Measurements from ENCODE around the gene DRC1. TPM values are rescaled to one million over a fixed set of nuclear protein-coding genes. Genes with fewer than 3 reads are reported as not detected.

DRC1 gene
- polyA plus RNA-seq, 1 of the 3 experiments (the other 2 are of a cell fraction), result 0.18 TPM

DNA sequence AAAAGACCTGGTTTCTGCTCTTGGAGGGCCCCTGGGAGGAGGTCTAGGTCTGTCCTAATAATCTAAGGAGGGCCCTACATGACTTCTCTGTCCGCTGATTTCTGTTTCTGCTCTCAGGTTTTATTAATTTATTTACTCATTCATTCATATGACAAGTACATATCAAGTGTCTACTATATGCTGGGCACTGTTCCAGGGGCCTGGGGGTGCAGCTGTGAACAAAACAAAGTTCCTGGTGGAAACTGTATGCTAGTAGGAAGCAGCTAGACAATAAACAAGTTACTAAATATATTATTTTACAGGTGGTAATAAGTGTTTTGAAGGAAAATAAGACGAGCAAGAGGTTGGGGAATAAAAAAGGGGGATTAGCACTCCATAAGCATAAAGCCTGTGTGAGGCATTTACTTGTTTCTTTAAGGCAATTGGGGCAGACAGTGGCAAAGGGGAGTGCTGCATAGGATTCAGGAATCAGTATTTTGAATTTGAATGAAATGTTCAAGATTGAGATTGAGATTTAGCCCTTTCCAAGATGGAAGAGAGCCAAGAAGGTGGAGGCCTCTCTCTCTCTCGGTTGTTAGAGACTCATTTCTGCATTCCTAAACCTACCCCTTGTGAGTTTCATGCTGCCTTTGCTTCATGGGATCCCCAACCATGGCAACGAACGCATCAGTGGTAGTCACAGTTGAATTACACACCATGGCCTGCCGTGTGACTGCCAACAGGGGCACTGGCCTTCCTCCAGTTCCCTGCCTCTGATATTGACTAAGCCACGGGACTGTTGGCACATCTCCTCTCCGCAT lies 28.3 kb downstream of the DRC1 start:
- Histone ChIP-seq H4K20me1 (ENCODE audit: insufficient read depth) (no peaks in the 10 kb centered on the region), H3K4me3 (ENCODE audit: low read depth in 2 of 2, low read length in 1 of 2) (no peak overlapping the region), H3K9me2 (no peaks in the 10 kb centered on the region), H3K79me2 (ENCODE audit: insufficient read depth) (no peaks in the 10 kb centered on the region), H3K4me1 (ENCODE audit: control insufficient read depth in 1 of 2, insufficient read depth in 2 of 2, low read depth in 1 of 2, low read length in 1 of 2) (no peaks in the 10 kb centered on the region; a peak in 2 of 4 replicates), H3K4me2 (no peak overlapping the region), H3K9me3 (no peaks in the 10 kb centered on the region), H2AFZ (ENCODE audit: low read depth) (no peak overlapping the region), H3K27me3 (ENCODE audit: insufficient read depth) (no peaks in the 10 kb centered on the region), H3K9ac (no peak overlapping the region), H3F3A (replicated peaks; ENCODE audit: insufficient read depth) (no peaks in the 10 kb centered on the region), H3K27ac (ENCODE audit: low read depth in 2 of 2, low read length in 1 of 2) (no peak overlapping the region), H3K36me3 (replicated peaks in 1 of 2; ENCODE audit: control insufficient read depth in 1 of 2, insufficient read depth in 2 of 2, low read length in 1 of 2) (no peaks in the 10 kb centered on the region)
- DNase-seq, result no peak
- TF ChIP-seq RAD21 (IDR thresholded peaks at IDR 0.05; ENCODE audit: low read length) (no peak), CHD2 (IDR thresholded peaks at IDR 0.05; ENCODE audit: low read length, partially characterized antibody) (no peak), RXRA (IDR thresholded peaks at IDR 0.05; ENCODE audit: borderline replicate concordance, low read depth) (no peak), FOXM1 (IDR thresholded peaks at IDR 0.05; ENCODE audit: low read depth) (no peak), SIN3A (IDR thresholded peaks at IDR 0.05; ENCODE audit: borderline replicate concordance, low read depth, low read length) (no peak), JUND (IDR thresholded peaks at IDR 0.05) (no peak), MEF2A (IDR thresholded peaks at IDR 0.05; ENCODE audit: borderline replicate concordance, low read depth) (no peak), EZH2phosphoT487 (IDR thresholded peaks at IDR 0.05; ENCODE audit: borderline replicate concordance, low read depth) (no peak), ELF1 (IDR thresholded peaks at IDR 0.05) (no peak), TCF12 (IDR thresholded peaks at IDR 0.05) (no peak), GATA2 (CRISPR knock-in tag; IDR thresholded peaks at IDR 0.05) (no peak), POLR2AphosphoS5 (IDR thresholded peaks at IDR 0.05; ENCODE audit: low read depth, low read length) (no peak), EP300 (IDR thresholded peaks at IDR 0.05; ENCODE audit: borderline replicate concordance in 1 of 2, low read depth in 1 of 2, low read length in 1 of 2) (no peak), FOSL2 (IDR thresholded peaks at IDR 0.05; ENCODE audit: borderline replicate concordance, low read depth) (no peak)
- TF ChIP-seq, protein P1, sequence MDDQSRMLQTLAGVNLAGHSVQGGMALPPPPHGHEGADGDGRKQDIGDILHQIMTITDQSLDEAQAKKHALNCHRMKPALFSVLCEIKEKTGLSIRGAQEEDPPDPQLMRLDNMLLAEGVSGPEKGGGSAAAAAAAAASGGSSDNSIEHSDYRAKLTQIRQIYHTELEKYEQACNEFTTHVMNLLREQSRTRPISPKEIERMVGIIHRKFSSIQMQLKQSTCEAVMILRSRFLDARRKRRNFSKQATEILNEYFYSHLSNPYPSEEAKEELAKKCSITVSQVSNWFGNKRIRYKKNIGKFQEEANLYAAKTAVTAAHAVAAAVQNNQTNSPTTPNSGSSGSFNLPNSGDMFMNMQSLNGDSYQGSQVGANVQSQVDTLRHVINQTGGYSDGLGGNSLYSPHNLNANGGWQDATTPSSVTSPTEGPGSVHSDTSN (IDR thresholded peaks at IDR 0.05), result no peak
- TF ChIP-seq, protein P2, sequence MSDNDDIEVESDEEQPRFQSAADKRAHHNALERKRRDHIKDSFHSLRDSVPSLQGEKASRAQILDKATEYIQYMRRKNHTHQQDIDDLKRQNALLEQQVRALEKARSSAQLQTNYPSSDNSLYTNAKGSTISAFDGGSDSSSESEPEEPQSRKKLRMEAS (IDR thresholded peaks at IDR 0.05; ENCODE audit: low read depth), result no peak
- TF ChIP-seq, protein P3, sequence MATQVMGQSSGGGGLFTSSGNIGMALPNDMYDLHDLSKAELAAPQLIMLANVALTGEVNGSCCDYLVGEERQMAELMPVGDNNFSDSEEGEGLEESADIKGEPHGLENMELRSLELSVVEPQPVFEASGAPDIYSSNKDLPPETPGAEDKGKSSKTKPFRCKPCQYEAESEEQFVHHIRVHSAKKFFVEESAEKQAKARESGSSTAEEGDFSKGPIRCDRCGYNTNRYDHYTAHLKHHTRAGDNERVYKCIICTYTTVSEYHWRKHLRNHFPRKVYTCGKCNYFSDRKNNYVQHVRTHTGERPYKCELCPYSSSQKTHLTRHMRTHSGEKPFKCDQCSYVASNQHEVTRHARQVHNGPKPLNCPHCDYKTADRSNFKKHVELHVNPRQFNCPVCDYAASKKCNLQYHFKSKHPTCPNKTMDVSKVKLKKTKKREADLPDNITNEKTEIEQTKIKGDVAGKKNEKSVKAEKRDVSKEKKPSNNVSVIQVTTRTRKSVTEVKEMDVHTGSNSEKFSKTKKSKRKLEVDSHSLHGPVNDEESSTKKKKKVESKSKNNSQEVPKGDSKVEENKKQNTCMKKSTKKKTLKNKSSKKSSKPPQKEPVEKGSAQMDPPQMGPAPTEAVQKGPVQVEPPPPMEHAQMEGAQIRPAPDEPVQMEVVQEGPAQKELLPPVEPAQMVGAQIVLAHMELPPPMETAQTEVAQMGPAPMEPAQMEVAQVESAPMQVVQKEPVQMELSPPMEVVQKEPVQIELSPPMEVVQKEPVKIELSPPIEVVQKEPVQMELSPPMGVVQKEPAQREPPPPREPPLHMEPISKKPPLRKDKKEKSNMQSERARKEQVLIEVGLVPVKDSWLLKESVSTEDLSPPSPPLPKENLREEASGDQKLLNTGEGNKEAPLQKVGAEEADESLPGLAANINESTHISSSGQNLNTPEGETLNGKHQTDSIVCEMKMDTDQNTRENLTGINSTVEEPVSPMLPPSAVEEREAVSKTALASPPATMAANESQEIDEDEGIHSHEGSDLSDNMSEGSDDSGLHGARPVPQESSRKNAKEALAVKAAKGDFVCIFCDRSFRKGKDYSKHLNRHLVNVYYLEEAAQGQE (IDR thresholded peaks at IDR 0.05; ENCODE audit: low read depth, low read length), result no peak
- TF ChIP-seq, protein P4, sequence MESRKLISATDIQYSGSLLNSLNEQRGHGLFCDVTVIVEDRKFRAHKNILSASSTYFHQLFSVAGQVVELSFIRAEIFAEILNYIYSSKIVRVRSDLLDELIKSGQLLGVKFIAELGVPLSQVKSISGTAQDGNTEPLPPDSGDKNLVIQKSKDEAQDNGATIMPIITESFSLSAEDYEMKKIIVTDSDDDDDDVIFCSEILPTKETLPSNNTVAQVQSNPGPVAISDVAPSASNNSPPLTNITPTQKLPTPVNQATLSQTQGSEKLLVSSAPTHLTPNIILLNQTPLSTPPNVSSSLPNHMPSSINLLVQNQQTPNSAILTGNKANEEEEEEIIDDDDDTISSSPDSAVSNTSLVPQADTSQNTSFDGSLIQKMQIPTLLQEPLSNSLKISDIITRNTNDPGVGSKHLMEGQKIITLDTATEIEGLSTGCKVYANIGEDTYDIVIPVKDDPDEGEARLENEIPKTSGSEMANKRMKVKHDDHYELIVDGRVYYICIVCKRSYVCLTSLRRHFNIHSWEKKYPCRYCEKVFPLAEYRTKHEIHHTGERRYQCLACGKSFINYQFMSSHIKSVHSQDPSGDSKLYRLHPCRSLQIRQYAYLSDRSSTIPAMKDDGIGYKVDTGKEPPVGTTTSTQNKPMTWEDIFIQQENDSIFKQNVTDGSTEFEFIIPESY (IDR thresholded peaks at IDR 0.05; ENCODE audit: borderline replicate concordance, low read depth), result no peak
- TF ChIP-seq, protein P5, sequence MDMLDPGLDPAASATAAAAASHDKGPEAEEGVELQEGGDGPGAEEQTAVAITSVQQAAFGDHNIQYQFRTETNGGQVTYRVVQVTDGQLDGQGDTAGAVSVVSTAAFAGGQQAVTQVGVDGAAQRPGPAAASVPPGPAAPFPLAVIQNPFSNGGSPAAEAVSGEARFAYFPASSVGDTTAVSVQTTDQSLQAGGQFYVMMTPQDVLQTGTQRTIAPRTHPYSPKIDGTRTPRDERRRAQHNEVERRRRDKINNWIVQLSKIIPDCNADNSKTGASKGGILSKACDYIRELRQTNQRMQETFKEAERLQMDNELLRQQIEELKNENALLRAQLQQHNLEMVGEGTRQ (IDR thresholded peaks at IDR 0.05; ENCODE audit: borderline replicate concordance, low read depth, low read length), result no peak
- TF ChIP-seq, protein P6, sequence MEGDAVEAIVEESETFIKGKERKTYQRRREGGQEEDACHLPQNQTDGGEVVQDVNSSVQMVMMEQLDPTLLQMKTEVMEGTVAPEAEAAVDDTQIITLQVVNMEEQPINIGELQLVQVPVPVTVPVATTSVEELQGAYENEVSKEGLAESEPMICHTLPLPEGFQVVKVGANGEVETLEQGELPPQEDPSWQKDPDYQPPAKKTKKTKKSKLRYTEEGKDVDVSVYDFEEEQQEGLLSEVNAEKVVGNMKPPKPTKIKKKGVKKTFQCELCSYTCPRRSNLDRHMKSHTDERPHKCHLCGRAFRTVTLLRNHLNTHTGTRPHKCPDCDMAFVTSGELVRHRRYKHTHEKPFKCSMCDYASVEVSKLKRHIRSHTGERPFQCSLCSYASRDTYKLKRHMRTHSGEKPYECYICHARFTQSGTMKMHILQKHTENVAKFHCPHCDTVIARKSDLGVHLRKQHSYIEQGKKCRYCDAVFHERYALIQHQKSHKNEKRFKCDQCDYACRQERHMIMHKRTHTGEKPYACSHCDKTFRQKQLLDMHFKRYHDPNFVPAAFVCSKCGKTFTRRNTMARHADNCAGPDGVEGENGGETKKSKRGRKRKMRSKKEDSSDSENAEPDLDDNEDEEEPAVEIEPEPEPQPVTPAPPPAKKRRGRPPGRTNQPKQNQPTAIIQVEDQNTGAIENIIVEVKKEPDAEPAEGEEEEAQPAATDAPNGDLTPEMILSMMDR (IDR thresholded peaks at IDR 0.05), result no peak
- CTCF ChIA-PET, result interaction anchor here (1.2 kb wide), 4 partner anchors 10 to 148 kb away, joined by 3 read pairs; no protein-coding TSS in a partner anchor
- WGBS (ENCODE audit: low lambda C conversion rate), result 71% methylated on average over 8 of the region's 8 CpGs
- POLR2A ChIA-PET, result no interaction called here

Measured in SK-N-SH (cell line).